Neural progenitor cell (in vitro differentiated cells): Measurements from ENCODE around the gene RFPL3. TPM values are rescaled to one million over a fixed set of nuclear protein-coding genes. Genes with fewer than 3 reads are reported as not detected.

Source experiments
- DNase-seq: peaks from one replicate; pipeline ENCODE4 v3.0.0-alpha.2; 2016; ENCODE audit warnings: low spot score
- H2AFZ ChIP-seq: fragments of 200-600 bp; sonication (generic); replicated peaks from 2 replicates; pipeline ENCODE4 v1.6.1; 2016; ENCODE audit warnings: antibody characterized with exemption
- H3F3A ChIP-seq: fragments of 200-600 bp; sonication (generic); 2 replicates; pipeline ENCODE4 v1.6.1; 2016; ENCODE audit warnings: antibody characterized with exemption, low read depth
- H3K27ac ChIP-seq: fragments of 200-600 bp; sonication (generic); 2 replicates; pipeline ENCODE4 v1.5.1; 2016; ENCODE audit warnings: mild to moderate bottlenecking
- H3K27me3 ChIP-seq: fragments of 200-600 bp; sonication (generic); 2 replicates; pipeline ENCODE4 v1.6.1; 2016; ENCODE audit warnings: mild to moderate bottlenecking, moderate library complexity
- H3K36me3 ChIP-seq: fragments of 200-600 bp; sonication (generic); 2 replicates; pipeline ENCODE4 v1.5.1; 2016
- H3K4me1 ChIP-seq: fragments of 200-600 bp; sonication (generic); 2 replicates; pipeline ENCODE4 v1.6.1; 2016; ENCODE audit warnings: mixed run types
- H3K4me2 ChIP-seq: fragments of 200-600 bp; sonication (generic); 2 replicates; pipeline ENCODE4 v1.6.1; 2016
- H3K4me3 ChIP-seq: fragments of 200-600 bp; sonication (generic); 2 replicates; pipeline ENCODE4 v1.5.1; 2016
- H3K79me2 ChIP-seq: fragments of 200-600 bp; sonication (generic); 2 replicates; pipeline ENCODE4 v1.6.1; 2016; ENCODE audit warnings: low read depth
- H3K9ac ChIP-seq: fragments of 200-600 bp; sonication (generic); 2 replicates; pipeline ENCODE4 v1.6.1; 2016
- H3K9me3 ChIP-seq: fragments of 200-600 bp; sonication (generic); 2 replicates; pipeline ENCODE4 v1.5.1; 2016; ENCODE audit warnings: low read depth
- H4K20me1 ChIP-seq: fragments of 200-600 bp; sonication (generic); 2 replicates; pipeline ENCODE4 v1.6.1; 2016; ENCODE audit warnings: low read depth
- H3K27ac Mint-ChIP-seq: 3 replicates; pipeline ENCODE4 v1.8.0; 2021; ENCODE audit warnings: mixed read lengths
- H3K27me3 Mint-ChIP-seq: 2 replicates; pipeline ENCODE4 v1.8.0; 2022; ENCODE audit warnings: low read depth, mild to moderate bottlenecking, inconsistent platforms, moderate library complexity, mixed read lengths; ENCODE audit not compliant: insufficient read depth
- H3K36me3 Mint-ChIP-seq: 3 replicates; pipeline ENCODE4 v1.8.0; 2021; ENCODE audit warnings: mixed read lengths
- H3K4me1 Mint-ChIP-seq: 3 replicates; pipeline ENCODE4 v1.8.0; 2021; ENCODE audit warnings: mixed read lengths
- H3K4me3 Mint-ChIP-seq: 3 replicates; pipeline ENCODE4 v1.8.0; 2021; ENCODE audit warnings: mild to moderate bottlenecking, moderate library complexity, mixed read lengths
- H3K9me3 Mint-ChIP-seq: 3 replicates; pipeline ENCODE4 v1.8.0; 2020; ENCODE audit warnings: mixed read lengths
- EZH2 ChIP-seq: fragments of 200-600 bp; sonication (generic); IDR thresholded peaks from 2 replicates; pipeline ENCODE4 v1.6.1; 2017; ENCODE audit warnings: antibody characterized with exemption, mild to moderate bottlenecking, moderate library complexity
- EZH2phosphoT487 ChIP-seq: fragments of 200-600 bp; sonication (generic); IDR thresholded peaks from 2 replicates; pipeline ENCODE4 v1.6.1; 2017; ENCODE audit warnings: antibody characterized with exemption
- total RNA-seq: library from RNA; depleted of rRNA; stranded (reverse); fragments of >200 nt; gene quantifications from 2 replicates; pipeline ENCODE4 v1.2.3, GENCODE V29; 2015; ENCODE audit warnings: low replicate concordance
- TF ChIP-seq, protein P1 (sequence below): fragments of 200-600 bp; sonication (generic); IDR thresholded peaks from 2 replicates; pipeline ENCODE4 v1.5.1; 2017; ENCODE audit warnings: antibody characterized with exemption, mild to moderate bottlenecking

RFPL3 gene
- total RNA-seq, 1 donor from 2014 or later, result not detected

GRCh38 chr22:32313532-32313931 lies 44.1 kb upstream of the RFPL3 start:
- Histone ChIP-seq H3K4me1 (no peaks in the 10 kb centered on the region), H3K4me2 (no peak overlapping the region), H3K4me3 (no peak overlapping the region), H3K9me3 (no peaks in the 10 kb centered on the region), H3F3A (no peaks in the 10 kb centered on the region), H3K36me3 (no peaks in the 10 kb centered on the region), H3K79me2 (no peaks in the 10 kb centered on the region), H3K27me3 (no peaks in the 10 kb centered on the region), H4K20me1 (no peaks in the 10 kb centered on the region), H3K27ac (no peak overlapping the region), H2AFZ (no peak overlapping the region), H3K9ac (no peak overlapping the region)
- DNase-seq, result no peak
- no peak for TF ChIP-seq EZH2
- TF ChIP-seq, protein P1, sequence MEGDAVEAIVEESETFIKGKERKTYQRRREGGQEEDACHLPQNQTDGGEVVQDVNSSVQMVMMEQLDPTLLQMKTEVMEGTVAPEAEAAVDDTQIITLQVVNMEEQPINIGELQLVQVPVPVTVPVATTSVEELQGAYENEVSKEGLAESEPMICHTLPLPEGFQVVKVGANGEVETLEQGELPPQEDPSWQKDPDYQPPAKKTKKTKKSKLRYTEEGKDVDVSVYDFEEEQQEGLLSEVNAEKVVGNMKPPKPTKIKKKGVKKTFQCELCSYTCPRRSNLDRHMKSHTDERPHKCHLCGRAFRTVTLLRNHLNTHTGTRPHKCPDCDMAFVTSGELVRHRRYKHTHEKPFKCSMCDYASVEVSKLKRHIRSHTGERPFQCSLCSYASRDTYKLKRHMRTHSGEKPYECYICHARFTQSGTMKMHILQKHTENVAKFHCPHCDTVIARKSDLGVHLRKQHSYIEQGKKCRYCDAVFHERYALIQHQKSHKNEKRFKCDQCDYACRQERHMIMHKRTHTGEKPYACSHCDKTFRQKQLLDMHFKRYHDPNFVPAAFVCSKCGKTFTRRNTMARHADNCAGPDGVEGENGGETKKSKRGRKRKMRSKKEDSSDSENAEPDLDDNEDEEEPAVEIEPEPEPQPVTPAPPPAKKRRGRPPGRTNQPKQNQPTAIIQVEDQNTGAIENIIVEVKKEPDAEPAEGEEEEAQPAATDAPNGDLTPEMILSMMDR, result no peak
- TF ChIP-seq EZH2phosphoT487, result no peak
- peaks cover 6% of the 10 kb centered on the region for H3K27me3 Mint-ChIP-seq
- peaks cover 4% of the 10 kb centered on the region for H3K4me1 Mint-ChIP-seq
- H3K4me3 Mint-ChIP-seq, result no peak overlapping the region
- no peak overlapping the region for H3K27ac Mint-ChIP-seq
- H3K9me3 Mint-ChIP-seq, result no peaks in the 10 kb centered on the region
- H3K36me3 Mint-ChIP-seq, result no peaks in the 10 kb centered on the region

GRCh38 chr22:32317524-32317923 lies 40.1 kb upstream of the RFPL3 start:
- Histone ChIP-seq H3K27ac (no peak overlapping the region), H3K36me3 (no peaks in the 10 kb centered on the region), H3K4me1 (peaks cover 15% of the 10 kb centered on the region), H3K79me2 (no peaks in the 10 kb centered on the region), H3F3A (peaks cover 13% of the 10 kb centered on the region), H3K9me3 (no peaks in the 10 kb centered on the region), H2AFZ (no peak overlapping the region), H3K4me2 (no peak overlapping the region), H3K9ac (no peak overlapping the region), H3K4me3 (no peak overlapping the region), H4K20me1 (no peaks in the 10 kb centered on the region), H3K27me3 (no peaks in the 10 kb centered on the region)
- Mint-ChIP-seq H3K4me1 (peaks cover 14% of the 10 kb centered on the region), H3K27me3 (peaks cover 4% of the 10 kb centered on the region), H3K36me3 (no peaks in the 10 kb centered on the region), H3K9me3 (peaks cover 2% of the 10 kb centered on the region), H3K4me3 (no peak overlapping the region), H3K27ac (no peak overlapping the region)
- TF ChIP-seq EZH2 (no peak), EZH2phosphoT487 (no peak)
- TF ChIP-seq, protein P1, result no peak
- DNase-seq, result no peak

GRCh38 chr22:32318361-32318760 lies 39.3 kb upstream of the RFPL3 start:
- Mint-ChIP-seq H3K36me3 (no peaks in the 10 kb centered on the region), H3K9me3 (peaks cover 2% of the 10 kb centered on the region), H3K27ac (no peak overlapping the region), H3K27me3 (peaks cover 7% of the 10 kb centered on the region), H3K4me1 (peaks cover 19% of the 10 kb centered on the region), H3K4me3 (no peak overlapping the region)
- no peak overlapping the region for H3K4me3 ChIP-seq
- H3K9me3 ChIP-seq, result no peaks in the 10 kb centered on the region
- no peaks in the 10 kb centered on the region for H3K79me2 ChIP-seq
- H3K36me3 ChIP-seq, result no peaks in the 10 kb centered on the region
- no peak overlapping the region for H3K27ac ChIP-seq
- peaks cover 13% of the 10 kb centered on the region for H3F3A ChIP-seq
- no peaks in the 10 kb centered on the region for H4K20me1 ChIP-seq
- no peaks in the 10 kb centered on the region for H3K27me3 ChIP-seq
- peaks cover 15% of the 10 kb centered on the region for H3K4me1 ChIP-seq
- H3K9ac ChIP-seq, result no peak overlapping the region
- no peak for DNase-seq
- no peak overlapping the region for H3K4me2 ChIP-seq
- no peak overlapping the region for H2AFZ ChIP-seq
- TF ChIP-seq, protein P1, result no peak
- TF ChIP-seq EZH2 (no peak), EZH2phosphoT487 (no peak)
